Neuron (in vitro differentiated cells): ENCODE results near the gene TBCE.

Source experiments
- H2AFZ ChIP-seq: one replicate; pipeline ENCODE4 v1.6.1; 2013; ENCODE audit warnings: low read depth, mild to moderate bottlenecking, inconsistent platforms, low read length, moderate library complexity
- H3K27me3 ChIP-seq: one replicate; pipeline ENCODE4 v1.6.1; 2013; ENCODE audit warnings: low read length; ENCODE audit not compliant: insufficient read depth
- H3K36me3 ChIP-seq: one replicate; pipeline ENCODE4 v1.6.1; 2013; ENCODE audit warnings: low read length; ENCODE audit not compliant: insufficient read depth
- H3K4me1 ChIP-seq: one replicate; pipeline ENCODE4 v1.6.1; 2013; ENCODE audit warnings: low read length; ENCODE audit not compliant: insufficient read depth
- H3K4me3 ChIP-seq: 2 replicates; pipeline ENCODE4 v1.5.1; 2013; ENCODE audit warnings: mild to moderate bottlenecking, low read length, moderate library complexity
- H3K9me3 ChIP-seq: one replicate; pipeline ENCODE4 v1.6.1; 2013; ENCODE audit warnings: low read length

TBCE gene

DNA sequence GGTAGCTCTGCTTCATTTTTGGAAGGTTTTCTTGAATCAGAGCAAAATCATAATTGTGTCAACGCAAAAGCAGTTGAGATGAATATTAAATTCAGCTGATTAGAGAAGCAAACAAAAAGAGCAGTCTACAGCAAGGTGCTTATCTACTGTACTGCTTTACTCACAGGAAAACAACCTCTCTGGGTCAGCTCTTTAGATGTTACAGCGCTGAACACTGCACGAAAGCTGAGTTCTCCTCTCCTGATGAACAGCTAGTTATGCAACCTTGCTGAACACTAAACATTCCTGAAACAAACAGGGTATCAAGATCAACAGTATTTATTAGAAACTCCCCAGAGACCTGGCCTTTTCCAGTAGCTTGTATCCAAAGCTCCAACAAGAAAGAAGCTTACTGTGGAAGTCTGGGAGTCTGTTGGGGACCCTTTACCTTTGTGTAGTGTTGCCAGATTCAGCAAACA, 41.3 kb downstream of the TBCE start:
- H3K9me3 ChIP-seq, result no peaks in the 10 kb centered on the region
- H3K27me3 ChIP-seq, result no peaks in the 10 kb centered on the region
- no peak overlapping the region for H2AFZ ChIP-seq
- no peak overlapping the region for H3K4me3 ChIP-seq
- H3K4me1 ChIP-seq, result no peaks in the 10 kb centered on the region
- H3K36me3 ChIP-seq, result no peaks in the 10 kb centered on the region

DNA sequence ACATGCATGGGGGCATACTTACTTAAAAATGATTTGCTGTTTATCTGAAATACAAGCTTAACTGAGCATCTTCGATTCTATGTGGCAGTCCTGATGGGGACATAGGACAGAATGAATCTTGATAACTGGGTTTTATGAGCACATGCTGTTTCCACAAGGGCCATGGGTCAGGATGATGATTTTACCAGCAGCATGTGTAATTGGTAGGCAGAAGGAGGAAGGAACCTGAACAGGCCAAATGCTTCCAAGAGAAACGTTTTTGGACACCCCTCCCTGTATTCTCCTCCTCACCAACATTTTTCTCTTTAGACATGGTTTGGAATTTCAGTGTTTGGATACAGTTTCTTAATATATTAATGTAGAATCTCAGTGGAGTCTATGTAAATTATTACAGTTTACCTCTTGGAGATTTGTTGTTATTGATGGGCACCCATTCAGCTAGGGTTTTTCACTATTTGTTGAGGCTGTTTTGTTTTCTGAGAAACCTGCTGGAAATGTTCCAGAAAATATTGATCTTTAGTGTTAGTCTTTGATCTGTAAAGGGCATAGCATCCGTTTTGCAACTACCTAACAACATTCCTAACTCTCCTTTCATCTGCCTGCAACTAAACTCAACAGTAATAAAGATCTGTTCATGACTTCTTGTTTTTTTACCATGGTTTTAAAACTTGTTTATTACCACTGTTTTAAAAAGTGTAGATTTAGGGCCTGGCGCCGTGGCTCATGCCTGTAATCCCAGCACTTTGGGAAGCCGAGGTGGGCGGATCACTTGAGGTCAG, 42.0 kb downstream of the TBCE start:
- Histone ChIP-seq H2AFZ (no peak overlapping the region), H3K4me3 (no peak overlapping the region), H3K36me3 (no peaks in the 10 kb centered on the region), H3K4me1 (no peaks in the 10 kb centered on the region), H3K9me3 (no peaks in the 10 kb centered on the region), H3K27me3 (no peaks in the 10 kb centered on the region)

DNA sequence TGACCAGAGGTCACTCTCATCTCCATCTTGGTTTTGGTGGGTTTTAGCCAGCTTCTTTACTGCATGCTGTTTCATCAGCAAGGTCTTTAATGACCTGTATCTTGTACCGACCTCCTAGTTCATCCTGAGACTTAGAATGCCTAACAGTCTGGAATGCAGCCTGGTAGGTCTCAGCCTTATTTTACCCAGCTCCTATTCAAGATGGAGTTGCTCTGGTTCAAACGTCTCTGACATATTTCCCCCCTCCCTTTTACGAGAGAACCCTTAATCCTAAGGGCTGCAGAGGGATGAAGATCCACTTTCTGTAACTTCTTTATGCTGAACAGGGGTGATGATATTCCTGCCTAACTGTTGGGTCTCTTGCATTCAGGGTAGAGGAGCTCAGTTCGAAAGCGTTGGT, 43.2 kb downstream of the TBCE start:
- no peak overlapping the region for H2AFZ ChIP-seq
- H3K27me3 ChIP-seq, result no peaks in the 10 kb centered on the region
- peaks cover 4% of the 10 kb centered on the region for H3K36me3 ChIP-seq
- no peaks in the 10 kb centered on the region for H3K4me1 ChIP-seq
- H3K9me3 ChIP-seq, result no peaks in the 10 kb centered on the region
- H3K4me3 ChIP-seq, result no peak overlapping the region

DNA sequence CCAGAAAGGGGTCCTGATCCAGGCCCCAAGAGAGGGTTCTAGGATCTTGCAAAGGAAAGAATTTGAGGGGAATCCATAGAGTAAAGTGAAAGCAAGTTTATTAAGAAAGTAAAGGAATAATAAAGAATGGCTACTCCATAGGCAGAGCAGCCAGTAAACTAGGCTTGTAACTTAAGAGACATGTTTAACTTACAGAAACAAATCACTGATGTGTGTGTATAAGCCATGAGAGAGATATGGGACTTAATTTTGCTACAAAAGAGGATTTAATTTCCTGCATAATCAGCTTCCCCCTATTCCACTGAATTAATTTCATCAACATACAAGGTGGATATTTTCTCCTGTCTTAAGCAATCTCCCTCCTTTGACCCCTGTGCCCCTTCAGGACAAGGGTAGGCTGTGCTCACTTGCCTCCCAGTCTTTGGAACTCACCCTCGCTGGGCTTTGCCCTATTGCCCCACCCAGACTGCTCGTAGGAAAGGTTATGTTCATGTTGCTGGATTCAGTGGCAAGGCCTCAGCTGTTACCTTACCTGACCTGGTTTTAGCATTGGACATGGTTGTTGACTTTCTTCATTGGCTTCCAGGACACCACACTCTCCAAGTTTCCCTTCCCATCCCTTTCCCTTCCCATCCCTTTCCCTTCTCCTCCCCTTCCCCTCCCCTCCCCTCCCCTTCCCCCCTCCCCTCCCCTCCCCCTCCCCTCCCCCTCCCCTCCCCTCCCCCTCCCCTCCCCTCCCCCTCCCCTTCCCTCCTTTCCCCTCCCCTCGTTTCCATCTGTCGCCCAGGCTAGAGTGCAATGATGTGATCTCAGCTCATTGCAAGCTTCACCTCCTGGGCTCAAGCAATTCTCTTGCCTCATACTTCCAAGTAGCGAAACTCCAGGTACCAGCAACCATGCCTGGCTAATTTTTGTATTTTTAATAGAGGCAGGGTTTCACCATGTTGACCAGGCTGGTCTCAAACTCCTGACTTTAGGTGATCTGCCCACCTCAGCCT, 44.6 kb downstream of the TBCE start:
- H3K4me1 ChIP-seq, result no peaks in the 10 kb centered on the region
- no peaks in the 10 kb centered on the region for H3K27me3 ChIP-seq
- H3K9me3 ChIP-seq, result no peaks in the 10 kb centered on the region
- H2AFZ ChIP-seq, result no peak overlapping the region
- H3K36me3 ChIP-seq, result peaks cover 4% of the 10 kb centered on the region
- no peak overlapping the region for H3K4me3 ChIP-seq

DNA sequence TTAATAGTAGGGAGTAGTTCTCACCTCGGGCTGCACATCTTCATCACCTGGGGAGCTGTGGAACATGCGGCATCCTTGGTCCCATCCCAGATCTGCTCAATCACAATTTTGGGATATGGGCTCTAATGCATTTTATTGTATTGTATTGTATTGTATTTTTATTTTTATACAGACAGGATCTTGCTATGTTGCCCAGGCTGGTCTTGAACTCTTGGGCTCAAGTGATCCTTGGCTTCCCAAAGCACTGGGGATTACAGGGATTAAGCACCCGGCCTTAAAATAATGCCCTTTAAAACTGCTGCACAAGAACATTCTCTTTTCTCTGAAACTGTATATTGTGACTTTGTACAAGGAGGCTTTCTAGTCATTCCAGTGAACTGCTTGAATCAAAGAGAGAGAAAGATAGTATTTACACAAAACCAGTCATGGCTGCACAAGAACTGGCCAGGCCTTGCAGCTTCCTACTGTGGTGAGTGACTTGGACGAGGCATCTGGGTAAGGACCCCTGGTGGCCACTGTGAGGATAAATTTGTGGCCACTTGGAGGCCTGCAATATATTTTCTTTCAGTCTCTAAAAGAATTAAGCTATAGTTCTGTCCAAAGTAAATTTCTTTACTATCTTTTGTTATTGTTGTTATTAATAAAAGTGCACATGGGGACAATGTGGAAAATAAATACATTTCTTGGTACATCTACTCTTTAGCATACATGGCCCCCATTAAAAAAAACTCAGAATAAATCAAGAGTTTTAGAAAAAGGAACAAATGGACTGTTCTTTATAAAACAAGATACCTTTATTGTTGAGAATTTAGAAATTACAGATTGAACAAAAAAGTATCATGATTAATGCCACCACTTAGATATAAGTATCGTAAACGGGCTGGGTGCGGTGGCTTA, 48.0 kb downstream of the TBCE start:
- Histone ChIP-seq H3K27me3 (no peaks in the 10 kb centered on the region), H3K4me3 (no peak overlapping the region), H3K4me1 (no peaks in the 10 kb centered on the region), H3K36me3 (peaks cover 7% of the 10 kb centered on the region), H3K9me3 (no peaks in the 10 kb centered on the region), H2AFZ (no peak overlapping the region)

DNA sequence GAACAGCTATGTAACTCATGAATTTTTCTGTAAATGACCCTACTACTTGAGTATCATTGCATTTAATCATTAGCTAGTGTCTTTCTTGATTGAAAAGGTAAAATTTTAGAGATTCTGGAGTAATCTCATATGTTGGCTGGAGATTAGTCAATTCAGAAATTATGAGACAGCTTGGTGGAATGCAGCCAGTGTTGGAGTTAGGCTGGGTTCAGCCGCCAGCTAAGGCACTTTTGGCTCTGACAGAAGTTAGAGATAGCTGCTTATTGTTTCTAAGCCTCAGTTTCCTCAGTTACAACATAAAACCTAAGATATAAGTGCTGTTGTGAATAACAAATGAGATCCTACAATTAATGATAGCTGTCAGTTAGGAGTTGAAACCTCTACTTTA, 49.4 kb downstream of the TBCE start:
- no peaks in the 10 kb centered on the region for H3K27me3 ChIP-seq
- no peaks in the 10 kb centered on the region for H3K9me3 ChIP-seq
- no peak overlapping the region for H2AFZ ChIP-seq
- H3K36me3 ChIP-seq, result peaks cover 7% of the 10 kb centered on the region
- no peak overlapping the region for H3K4me3 ChIP-seq
- H3K4me1 ChIP-seq, result no peaks in the 10 kb centered on the region

DNA sequence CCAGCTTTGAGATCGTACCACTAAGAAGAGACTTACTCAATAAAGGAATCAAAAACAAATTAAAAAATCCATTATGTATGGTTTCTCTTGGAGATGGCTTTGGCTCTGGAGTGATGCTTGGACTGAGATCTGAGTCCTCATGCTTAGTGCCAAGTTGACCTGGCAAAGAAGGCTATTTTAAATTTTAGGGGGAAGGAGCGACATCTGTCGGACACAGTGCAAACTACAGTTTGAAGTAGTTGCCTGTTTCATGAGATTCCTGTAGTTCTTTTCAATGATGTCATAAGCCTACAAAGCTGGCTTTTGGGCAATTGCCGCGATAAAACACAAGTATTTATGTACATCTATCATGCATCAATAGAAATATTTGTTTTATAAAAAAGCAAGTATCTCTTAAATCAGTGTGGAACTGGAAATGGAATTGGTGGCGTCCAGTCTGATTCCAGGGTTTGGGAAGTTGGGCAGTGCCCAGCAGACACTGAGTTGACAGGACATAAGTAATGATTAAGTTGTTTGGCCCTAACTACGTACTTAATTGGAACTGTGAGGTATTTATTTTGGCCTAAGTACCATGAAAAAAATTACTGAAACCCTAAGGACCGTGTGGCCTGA, 50.0 kb downstream of the TBCE start:
- Histone ChIP-seq H3K9me3 (no peaks in the 10 kb centered on the region), H3K4me1 (no peaks in the 10 kb centered on the region), H3K36me3 (peaks cover 7% of the 10 kb centered on the region), H3K27me3 (no peaks in the 10 kb centered on the region), H2AFZ (no peak overlapping the region), H3K4me3 (no peak overlapping the region)

DNA sequence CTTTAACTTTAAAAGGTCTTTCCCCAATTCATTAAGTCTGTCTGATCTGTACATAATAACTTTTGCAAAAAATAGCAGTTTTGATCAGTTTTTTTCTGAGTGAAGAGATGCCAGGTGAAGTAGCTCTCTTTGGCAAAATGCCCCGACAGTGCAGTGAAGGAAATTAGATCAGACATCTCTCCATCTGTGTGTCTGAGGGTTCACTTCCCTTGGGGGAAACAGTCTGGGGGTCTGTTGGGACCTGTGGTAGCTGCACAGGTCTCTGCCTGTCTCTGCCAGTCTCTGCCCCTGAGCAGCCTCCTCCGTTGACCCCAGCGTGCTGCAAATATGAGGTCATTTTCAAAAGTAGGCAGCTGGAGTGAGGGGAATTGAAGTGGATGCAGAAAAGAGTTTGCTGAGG, 54.5 kb downstream of the TBCE start:
- H3K4me1 ChIP-seq, result no peaks in the 10 kb centered on the region
- H2AFZ ChIP-seq, result no peak overlapping the region
- H3K4me3 ChIP-seq, result no peak overlapping the region
- H3K36me3 ChIP-seq, result peaks cover 3% of the 10 kb centered on the region
- no peaks in the 10 kb centered on the region for H3K27me3 ChIP-seq
- H3K9me3 ChIP-seq, result no peaks in the 10 kb centered on the region

DNA sequence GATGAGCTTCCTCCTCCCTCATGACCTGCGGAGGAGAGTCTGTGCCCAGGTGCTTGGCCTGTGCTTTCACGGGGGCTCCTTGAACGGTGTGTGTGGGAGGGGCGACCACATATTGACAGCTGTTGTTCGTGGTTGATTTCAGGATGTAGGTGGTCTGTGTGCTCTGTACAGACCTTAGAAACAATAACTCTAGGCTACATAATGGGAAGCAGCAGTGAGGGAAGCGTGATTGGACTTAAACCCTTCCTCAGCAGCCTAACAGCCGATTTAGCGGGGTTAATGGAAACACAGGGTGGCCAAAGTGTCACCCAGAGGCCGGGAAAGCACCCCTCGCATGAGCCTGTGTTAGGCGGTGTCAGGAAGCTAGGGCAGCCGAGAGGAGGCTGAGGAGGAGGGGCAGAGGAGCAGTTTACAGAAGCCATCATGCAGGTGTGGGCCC, 56.0 kb downstream of the TBCE start:
- Histone ChIP-seq H3K36me3 (peaks cover under 1% of the 10 kb centered on the region), H3K9me3 (no peaks in the 10 kb centered on the region), H3K4me3 (no peak overlapping the region), H3K4me1 (no peaks in the 10 kb centered on the region), H3K27me3 (no peaks in the 10 kb centered on the region), H2AFZ (no peak overlapping the region)

DNA sequence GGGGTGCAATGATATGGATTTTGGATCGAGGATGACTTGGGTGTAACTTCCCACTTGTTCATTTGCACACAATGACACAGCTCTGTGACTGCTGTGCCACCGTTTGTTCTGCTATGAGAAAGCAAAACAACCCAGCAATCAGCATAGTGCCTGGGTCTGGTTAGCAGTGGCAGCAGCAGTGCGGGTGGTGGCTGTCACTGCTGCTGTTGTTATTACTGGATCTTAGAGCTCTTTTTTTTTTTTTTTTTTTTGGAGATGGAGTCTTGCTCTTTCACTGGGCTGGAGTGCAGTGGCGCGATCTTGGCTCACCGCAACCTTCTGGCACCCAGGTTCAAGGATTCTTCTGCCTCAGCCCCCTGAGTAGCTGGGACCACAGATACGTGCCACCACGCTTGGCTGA, 56.9 kb downstream of the TBCE start:
- H3K4me3 ChIP-seq, result no peak overlapping the region
- H3K27me3 ChIP-seq, result no peaks in the 10 kb centered on the region
- no peaks in the 10 kb centered on the region for H3K36me3 ChIP-seq

DNA sequence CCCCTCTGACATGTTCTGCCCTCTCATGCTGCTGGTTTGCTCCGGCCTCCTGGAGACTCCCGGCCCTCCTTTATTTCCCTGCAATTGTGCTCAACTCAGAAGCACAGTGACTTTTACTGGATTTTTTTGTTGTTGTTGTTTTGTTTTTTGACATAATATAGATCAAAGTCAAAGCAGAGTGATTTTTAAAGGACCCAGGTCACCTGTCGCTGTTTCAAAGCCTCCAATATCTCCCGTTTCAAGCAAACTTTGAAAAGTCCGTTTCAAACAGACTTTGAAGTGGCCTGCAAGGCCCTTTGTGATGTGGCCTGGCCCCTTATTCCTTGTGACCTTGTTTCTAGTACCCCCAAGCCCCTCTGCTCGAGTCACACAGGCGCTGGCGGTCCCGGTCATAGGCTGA, 58.1 kb downstream of the TBCE start:
- no peak overlapping the region for H3K4me3 ChIP-seq
- no peaks in the 10 kb centered on the region for H3K4me1 ChIP-seq
- no peak overlapping the region for H2AFZ ChIP-seq
- no peaks in the 10 kb centered on the region for H3K27me3 ChIP-seq
- peaks cover 2% of the 10 kb centered on the region for H3K36me3 ChIP-seq
- H3K9me3 ChIP-seq, result no peaks in the 10 kb centered on the region

More for the DNA sequence above, 56.9 kb downstream of the TBCE start:
- Histone ChIP-seq H3K9me3 (no peaks in the 10 kb centered on the region), H2AFZ (no peak overlapping the region), H3K4me1 (no peaks in the 10 kb centered on the region)

DNA sequence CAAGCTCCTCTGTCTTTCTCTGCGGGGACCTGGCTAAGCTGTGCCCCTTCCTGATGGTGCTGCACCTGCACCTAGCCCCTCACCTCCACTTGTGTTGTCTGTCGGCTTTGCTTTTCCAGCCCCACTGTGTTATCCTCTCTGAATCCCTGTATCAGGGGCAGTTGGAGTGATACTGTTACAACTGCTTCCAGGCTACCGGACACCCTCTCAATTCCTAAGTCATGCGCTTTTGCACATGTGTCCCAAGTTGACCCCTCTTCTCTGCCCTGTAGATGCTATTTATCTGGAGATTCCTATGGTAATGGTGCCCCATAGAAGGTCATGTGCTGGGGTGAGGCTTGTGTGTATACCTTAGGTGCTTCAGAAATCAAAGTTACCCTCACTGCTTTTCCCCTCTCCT, 58.9 kb downstream of the TBCE start:
- Histone ChIP-seq H3K9me3 (no peaks in the 10 kb centered on the region), H2AFZ (no peak overlapping the region), H3K36me3 (peaks cover 2% of the 10 kb centered on the region), H3K4me3 (no peak overlapping the region), H3K4me1 (no peaks in the 10 kb centered on the region), H3K27me3 (no peaks in the 10 kb centered on the region)
